ENCODE results near the gene SSRP1.

The SSRP1 gene

GRCh38 chr11:57316017-57316416 is 19.7 kb downstream of the SSRP1 start:
- H3K4me1 ChIP-seq (ENCODE audit: control insufficient read depth, low read length): peaks cover 15% of the 10 kb centered on the region
- H3K27me3 ChIP-seq (ENCODE audit: control insufficient read depth, low read length): no peaks in the 10 kb centered on the region
- H3K27ac ChIP-seq (ENCODE audit: low read depth, low read length): no peak overlapping the region
- H3F3A ChIP-seq (ENCODE audit: control insufficient read depth, insufficient read depth): no peaks in the 10 kb centered on the region
- no peaks in the 10 kb centered on the region for H3K9me3 ChIP-seq (ENCODE audit: control insufficient read depth, insufficient read depth, low read length)
- no peaks in the 10 kb centered on the region for H4K20me1 ChIP-seq (ENCODE audit: control insufficient read depth, insufficient read depth, low read depth, low read length)
- H3K79me2 ChIP-seq (ENCODE audit: control insufficient read depth, low read length): no peaks in the 10 kb centered on the region
- no peak overlapping the region for H3K4me2 ChIP-seq (ENCODE audit: low read length)
- no peaks in the 10 kb centered on the region for H3K9me2 ChIP-seq (replicated peaks; ENCODE audit: control insufficient read depth, low read length)
- no peak overlapping the region for H3K4me3 ChIP-seq (ENCODE audit: low read length)
- TF ChIP-seq EZH2phosphoT487 (IDR thresholded peaks at IDR 0.05; ENCODE audit: borderline replicate concordance, low read length): no peak
- TF ChIP-seq CTCF (IDR thresholded peaks at IDR 0.05; ENCODE audit: low read depth, low read length, poor library complexity, severe bottlenecking): no peak
- peaks cover 13% of the 10 kb centered on the region for H3K36me3 ChIP-seq (ENCODE audit: control insufficient read depth, low read length)

- Histone ChIP-seq H3K27ac (ENCODE audit: low read depth, low read length) (no peak overlapping the region), H3K4me2 (ENCODE audit: low read length) (no peak overlapping the region), H3K9me3 (ENCODE audit: control insufficient read depth, insufficient read depth, low read length) (no peaks in the 10 kb centered on the region), H3K9me2 (replicated peaks; ENCODE audit: control insufficient read depth, low read length) (no peaks in the 10 kb centered on the region), H3K27me3 (ENCODE audit: control insufficient read depth, low read length) (no peaks in the 10 kb centered on the region), H3F3A (ENCODE audit: control insufficient read depth, insufficient read depth) (no peaks in the 10 kb centered on the region), H3K4me1 (ENCODE audit: control insufficient read depth, low read length) (peaks cover 15% of the 10 kb centered on the region), H4K20me1 (ENCODE audit: control insufficient read depth, insufficient read depth, low read depth, low read length) (no peaks in the 10 kb centered on the region), H3K79me2 (ENCODE audit: control insufficient read depth, low read length) (no peaks in the 10 kb centered on the region), H3K36me3 (ENCODE audit: control insufficient read depth, low read length) (peaks cover 13% of the 10 kb centered on the region), H3K4me3 (ENCODE audit: low read length) (no peak overlapping the region)
- TF ChIP-seq EZH2phosphoT487 (IDR thresholded peaks at IDR 0.05; ENCODE audit: borderline replicate concordance, low read length) (no peak), CTCF (IDR thresholded peaks at IDR 0.05; ENCODE audit: low read depth, low read length, poor library complexity, severe bottlenecking) (no peak)
Observed at GRCh38 chr11:57315491-57315890, 20.2 kb downstream of the SSRP1 start.

GRCh38 chr11:57314221-57314973 is 21.3 kb downstream of the SSRP1 start:
- no peaks in the 10 kb centered on the region for H3F3A ChIP-seq (ENCODE audit: control insufficient read depth, insufficient read depth)
- H3K27ac ChIP-seq (ENCODE audit: low read depth, low read length): no peak overlapping the region
- H4K20me1 ChIP-seq (ENCODE audit: control insufficient read depth, insufficient read depth, low read depth, low read length): no peaks in the 10 kb centered on the region
- H3K9me3 ChIP-seq (ENCODE audit: control insufficient read depth, insufficient read depth, low read length): no peaks in the 10 kb centered on the region
- H3K4me2 ChIP-seq (ENCODE audit: low read length): no peak overlapping the region
- H3K36me3 ChIP-seq (ENCODE audit: control insufficient read depth, low read length): peaks cover 13% of the 10 kb centered on the region
- no peaks in the 10 kb centered on the region for H3K9me2 ChIP-seq (replicated peaks; ENCODE audit: control insufficient read depth, low read length)
- TF ChIP-seq EZH2phosphoT487 (IDR thresholded peaks at IDR 0.05; ENCODE audit: borderline replicate concordance, low read length): no peak
- TF ChIP-seq CTCF (IDR thresholded peaks at IDR 0.05; ENCODE audit: low read depth, low read length, poor library complexity, severe bottlenecking): no peak
- H3K27me3 ChIP-seq (ENCODE audit: control insufficient read depth, low read length): no peaks in the 10 kb centered on the region
- H3K4me3 ChIP-seq (ENCODE audit: low read length): no peak overlapping the region
- H3K79me2 ChIP-seq (ENCODE audit: control insufficient read depth, low read length): no peaks in the 10 kb centered on the region
- peaks cover 15% of the 10 kb centered on the region for H3K4me1 ChIP-seq (ENCODE audit: control insufficient read depth, low read length)

All from DOHH2 (cell line).